Astrocyte (in vitro differentiated cells and primary cell): Measurements from ENCODE around the gene NDST3.

ENCODE experiments used
- EZH2 ChIP-seq: IDR thresholded peaks from 2 replicates; pipeline ENCODE4 v1.6.1; 2012; ENCODE audit warnings: mild to moderate bottlenecking, low read length, inconsistent platforms; ENCODE audit not compliant: insufficient read depth
- TF ChIP-seq, protein P1 (sequence below): IDR thresholded peaks from 2 replicates; pipeline ENCODE4 v1.5.1; 2011; ENCODE audit warnings: low read depth, mild to moderate bottlenecking, inconsistent platforms, low read length, moderate library complexity; ENCODE audit not compliant: insufficient read depth

- TF ChIP-seq, protein P1, sequence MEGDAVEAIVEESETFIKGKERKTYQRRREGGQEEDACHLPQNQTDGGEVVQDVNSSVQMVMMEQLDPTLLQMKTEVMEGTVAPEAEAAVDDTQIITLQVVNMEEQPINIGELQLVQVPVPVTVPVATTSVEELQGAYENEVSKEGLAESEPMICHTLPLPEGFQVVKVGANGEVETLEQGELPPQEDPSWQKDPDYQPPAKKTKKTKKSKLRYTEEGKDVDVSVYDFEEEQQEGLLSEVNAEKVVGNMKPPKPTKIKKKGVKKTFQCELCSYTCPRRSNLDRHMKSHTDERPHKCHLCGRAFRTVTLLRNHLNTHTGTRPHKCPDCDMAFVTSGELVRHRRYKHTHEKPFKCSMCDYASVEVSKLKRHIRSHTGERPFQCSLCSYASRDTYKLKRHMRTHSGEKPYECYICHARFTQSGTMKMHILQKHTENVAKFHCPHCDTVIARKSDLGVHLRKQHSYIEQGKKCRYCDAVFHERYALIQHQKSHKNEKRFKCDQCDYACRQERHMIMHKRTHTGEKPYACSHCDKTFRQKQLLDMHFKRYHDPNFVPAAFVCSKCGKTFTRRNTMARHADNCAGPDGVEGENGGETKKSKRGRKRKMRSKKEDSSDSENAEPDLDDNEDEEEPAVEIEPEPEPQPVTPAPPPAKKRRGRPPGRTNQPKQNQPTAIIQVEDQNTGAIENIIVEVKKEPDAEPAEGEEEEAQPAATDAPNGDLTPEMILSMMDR, result no peak
- no peak for TF ChIP-seq EZH2
These were observed 25.1 kb downstream of the NDST3 start for GRCh38 chr4:118059397-118059796.
